Osteocyte (in vitro differentiated cells): ENCODE measurements around the gene SAMD14. TPM values are rescaled to one million over a fixed set of nuclear protein-coding genes. Genes with fewer than 3 reads are reported as not detected.

Experiments
- DNase-seq: peaks from one replicate; pipeline ENCODE4 v3.0.0; 2021; ENCODE audit warnings: mixed read lengths; ENCODE audit not compliant: unreplicated experiment; ENCODE audit errors: extremely low spot score
- H3K27ac Mint-ChIP-seq: one replicate; pipeline ENCODE4 v1.8.0; 2021; ENCODE audit warnings: mild to moderate bottlenecking, mixed read lengths; ENCODE audit not compliant: unreplicated experiment
- H3K27me3 Mint-ChIP-seq: one replicate; pipeline ENCODE4 v1.8.0; 2021; ENCODE audit warnings: mixed read lengths; ENCODE audit not compliant: unreplicated experiment
- H3K36me3 Mint-ChIP-seq: one replicate; pipeline ENCODE4 v1.8.0; 2021; ENCODE audit warnings: mixed read lengths; ENCODE audit not compliant: unreplicated experiment
- H3K4me1 Mint-ChIP-seq: one replicate; pipeline ENCODE4 v1.8.0; 2021; ENCODE audit warnings: mixed read lengths; ENCODE audit not compliant: unreplicated experiment
- H3K4me3 Mint-ChIP-seq: one replicate; pipeline ENCODE4 v1.8.0; 2021; ENCODE audit warnings: mild to moderate bottlenecking, moderate library complexity, mixed read lengths; ENCODE audit not compliant: unreplicated experiment
- H3K9me3 Mint-ChIP-seq: one replicate; pipeline ENCODE4 v1.8.0; 2021; ENCODE audit warnings: mixed read lengths; ENCODE audit not compliant: unreplicated experiment
- total RNA-seq: library from RNA; stranded (reverse); gene quantifications from 2 replicates; pipeline ENCODE4 v1.2.1, GENCODE V29; 2021
- TF ChIP-seq, protein P1 (sequence below): fragments of 200-600 bp; sonication (generic); IDR thresholded peaks from 2 replicates; pipeline ENCODE4 v1.5.0; 2021; ENCODE audit warnings: antibody characterized with exemption, mild to moderate bottlenecking, moderate library complexity

Gene SAMD14
- total RNA-seq, 1 donor from 2014 or later, result 36.8 TPM

DNA sequence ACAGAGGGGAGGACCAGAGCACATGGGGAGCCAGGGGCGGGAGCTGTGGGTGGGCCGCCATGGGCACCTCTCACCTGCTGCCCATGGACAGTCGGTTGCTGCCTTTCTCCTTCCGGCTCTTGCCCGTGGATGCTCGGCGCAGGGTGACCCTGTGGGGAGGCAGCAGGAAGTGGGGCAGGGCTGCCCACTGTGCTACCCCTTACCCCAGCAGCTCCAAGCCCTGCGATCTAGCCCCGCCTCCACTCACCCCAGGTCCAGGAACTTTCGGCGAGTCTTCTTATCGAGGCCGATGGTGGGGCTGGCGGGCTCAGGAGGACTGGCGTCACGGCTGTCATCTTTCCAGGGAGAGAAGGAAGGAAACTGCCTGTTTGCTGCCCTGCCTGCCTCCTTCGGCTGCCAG, 14.2 kb downstream of the SAMD14 start:
- Mint-ChIP-seq H3K36me3 (peaks cover 5% of the 10 kb centered on the region), H3K4me1 (peaks cover 11% of the 10 kb centered on the region), H3K27ac (no peak overlapping the region), H3K27me3 (no peaks in the 10 kb centered on the region), H3K9me3 (no peaks in the 10 kb centered on the region), H3K4me3 (no peak overlapping the region)
- DNase-seq, result no peak
- TF ChIP-seq, protein P1, sequence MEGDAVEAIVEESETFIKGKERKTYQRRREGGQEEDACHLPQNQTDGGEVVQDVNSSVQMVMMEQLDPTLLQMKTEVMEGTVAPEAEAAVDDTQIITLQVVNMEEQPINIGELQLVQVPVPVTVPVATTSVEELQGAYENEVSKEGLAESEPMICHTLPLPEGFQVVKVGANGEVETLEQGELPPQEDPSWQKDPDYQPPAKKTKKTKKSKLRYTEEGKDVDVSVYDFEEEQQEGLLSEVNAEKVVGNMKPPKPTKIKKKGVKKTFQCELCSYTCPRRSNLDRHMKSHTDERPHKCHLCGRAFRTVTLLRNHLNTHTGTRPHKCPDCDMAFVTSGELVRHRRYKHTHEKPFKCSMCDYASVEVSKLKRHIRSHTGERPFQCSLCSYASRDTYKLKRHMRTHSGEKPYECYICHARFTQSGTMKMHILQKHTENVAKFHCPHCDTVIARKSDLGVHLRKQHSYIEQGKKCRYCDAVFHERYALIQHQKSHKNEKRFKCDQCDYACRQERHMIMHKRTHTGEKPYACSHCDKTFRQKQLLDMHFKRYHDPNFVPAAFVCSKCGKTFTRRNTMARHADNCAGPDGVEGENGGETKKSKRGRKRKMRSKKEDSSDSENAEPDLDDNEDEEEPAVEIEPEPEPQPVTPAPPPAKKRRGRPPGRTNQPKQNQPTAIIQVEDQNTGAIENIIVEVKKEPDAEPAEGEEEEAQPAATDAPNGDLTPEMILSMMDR, result no peak

DNA sequence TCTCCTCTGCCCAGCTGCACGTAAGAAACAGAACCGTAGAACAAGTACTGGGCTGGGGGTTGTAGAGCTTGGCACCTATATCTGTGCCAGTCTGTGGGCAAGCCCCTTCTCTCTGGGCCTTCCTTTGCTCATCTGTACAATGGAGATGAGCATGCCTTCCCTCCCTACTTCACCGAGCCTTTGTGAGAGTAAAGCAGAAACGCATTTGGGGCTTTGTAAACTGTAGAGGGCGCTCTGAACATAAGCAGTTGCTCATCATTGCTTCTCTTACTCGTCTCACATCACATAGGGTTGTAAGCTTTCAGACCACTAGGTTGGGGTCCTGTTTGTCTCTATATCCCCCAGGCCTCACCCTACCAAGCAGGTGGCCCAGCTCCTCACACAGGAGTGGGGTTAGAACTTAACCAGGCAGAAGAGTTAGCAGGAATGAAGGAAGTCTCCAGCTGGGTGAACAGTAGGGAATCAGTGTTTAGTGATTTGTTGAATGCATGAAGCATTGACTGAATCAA, 15.1 kb downstream of the SAMD14 start:
- no peak overlapping the region for H3K27ac Mint-ChIP-seq
- no peak for DNase-seq
- no peak overlapping the region for H3K4me3 Mint-ChIP-seq
- no peaks in the 10 kb centered on the region for H3K9me3 Mint-ChIP-seq
- TF ChIP-seq, protein P1, result peak; percentile 75
- no peaks in the 10 kb centered on the region for H3K27me3 Mint-ChIP-seq
- peaks cover 11% of the 10 kb centered on the region for H3K4me1 Mint-ChIP-seq
- peaks cover 5% of the 10 kb centered on the region for H3K36me3 Mint-ChIP-seq

DNA sequence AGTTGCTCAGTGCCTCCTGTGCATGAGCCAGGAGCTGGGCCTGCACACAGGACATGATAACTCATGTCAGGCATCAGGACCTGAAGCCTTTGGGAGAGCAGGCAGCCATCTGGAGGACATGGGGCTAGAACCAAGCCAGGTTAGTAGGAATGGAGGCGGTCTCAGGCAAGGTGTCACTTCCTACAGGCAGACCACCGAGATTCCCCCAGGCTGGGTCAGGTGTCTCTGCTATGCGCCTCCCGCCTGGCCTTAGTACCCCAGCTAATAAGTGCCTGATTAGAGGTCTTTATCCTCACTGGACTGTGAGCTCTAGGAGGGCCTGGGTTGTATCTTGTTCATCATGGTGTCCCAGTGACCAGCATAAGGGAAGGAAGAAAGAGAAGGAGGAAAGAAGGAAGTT, 15.6 kb downstream of the SAMD14 start:
- peaks cover 2% of the 10 kb centered on the region for H3K36me3 Mint-ChIP-seq
- TF ChIP-seq, protein P1, result no peak
- DNase-seq, result no peak
- no peak overlapping the region for H3K27ac Mint-ChIP-seq
- no peak overlapping the region for H3K4me3 Mint-ChIP-seq
- no peaks in the 10 kb centered on the region for H3K9me3 Mint-ChIP-seq
- no peaks in the 10 kb centered on the region for H3K27me3 Mint-ChIP-seq
- H3K4me1 Mint-ChIP-seq, result peaks cover 11% of the 10 kb centered on the region

- Mint-ChIP-seq H3K27ac (peak overlapping the region; percentile 23), H3K4me3 (no peak overlapping the region), H3K27me3 (no peaks in the 10 kb centered on the region), H3K4me1 (peaks cover 11% of the 10 kb centered on the region), H3K9me3 (no peaks in the 10 kb centered on the region), H3K36me3 (peaks cover 4% of the 10 kb centered on the region)
- TF ChIP-seq, protein P1, result no peak
- DNase-seq, result no peak
Measured at GRCh38 chr17:50113624-50114320, 16.2 kb downstream of the SAMD14 start.

DNA sequence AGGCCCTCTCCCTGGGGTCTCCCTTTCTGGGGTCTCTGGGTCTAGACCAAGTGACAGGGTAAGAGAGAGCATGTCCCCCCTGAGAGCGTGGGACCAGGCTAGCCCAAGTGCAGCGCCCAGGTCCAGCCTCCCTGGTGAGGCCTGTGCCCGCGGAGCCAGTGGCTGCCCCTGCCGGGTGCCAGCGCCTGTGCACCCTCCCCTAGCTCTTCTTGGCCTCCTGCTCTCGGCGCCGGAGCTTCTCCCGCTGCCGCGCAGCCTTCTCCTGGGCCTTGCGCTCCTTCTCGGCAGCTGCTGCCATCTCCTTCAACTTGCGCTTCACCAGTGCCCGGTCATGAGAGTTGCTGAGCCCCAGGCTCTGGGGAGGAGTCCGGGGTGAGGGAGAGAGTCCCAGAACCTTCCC, 17.3 kb downstream of the SAMD14 start:
- Mint-ChIP-seq H3K4me3 (no peak overlapping the region), H3K9me3 (no peaks in the 10 kb centered on the region), H3K36me3 (peaks cover 4% of the 10 kb centered on the region), H3K27ac (peak overlapping the region; percentile 44), H3K4me1 (peaks cover 15% of the 10 kb centered on the region), H3K27me3 (no peaks in the 10 kb centered on the region)
- TF ChIP-seq, protein P1, result no peak
- DNase-seq, result no peak
